SK-N-MC (cell line): ENCODE measurements around the gene FBXL2.

Experiments
- EZH2 ChIP-seq: fragments of 200-600 bp; sonication (generic); IDR thresholded peaks from one replicate; pipeline ENCODE4 v1.6.1; 2017; ENCODE audit warnings: antibody characterized with exemption
- POLR2AphosphoS5 ChIP-seq: IDR thresholded peaks from 2 replicates; pipeline ENCODE4 v1.6.1; 2012; ENCODE audit warnings: mild to moderate bottlenecking, low read depth, low read length, borderline replicate concordance

DNA sequence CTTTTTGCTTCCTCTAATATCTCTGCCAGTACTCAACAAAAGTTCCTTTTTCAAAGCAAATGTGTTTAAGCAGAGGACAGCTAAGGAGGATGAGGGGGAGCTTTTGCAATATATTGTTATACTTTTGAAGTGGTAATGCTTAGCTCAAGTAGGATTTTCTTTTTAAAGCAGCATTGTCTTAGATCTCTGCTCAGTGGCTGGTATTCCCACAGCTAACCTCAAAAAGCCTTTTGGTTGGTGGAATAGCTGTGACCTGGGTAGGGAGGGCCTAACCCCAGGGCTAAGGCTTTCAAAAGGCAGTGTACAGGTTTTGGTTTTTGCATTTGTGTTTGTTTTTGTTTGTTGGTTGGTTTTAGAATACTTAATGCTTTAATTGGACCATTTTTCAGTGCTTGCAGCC, 86.8 kb downstream of the FBXL2 start:
- TF ChIP-seq POLR2AphosphoS5 (no peak), EZH2 (no peak)
